DMS 273 treated with DMSO at 0.1 percent for 48 hours (cell line): Measurements from ENCODE around the gene NEO1.

Experiments used
- DNase-seq: peaks from one replicate; lab custom pipeline; 2025; lab: John Stamatoyannopoulos, UW

The NEO1 gene

GRCh38 chr15:73051807-73052652 lies at the start of gene NEO1:
TSS of gene NEO1 (plus strand) at chr15:73052463. CDS start at chr15:73052676, 213 bp downstream.
- peak; percentile 56 for DNase-seq

GRCh38 chr15:73004462-73004861 lies 47.8 kb upstream of the NEO1 start:
- DNase-seq, result no peak

- DNase-seq, result no peak
These were observed 47.2 kb upstream of the NEO1 start for GRCh38 chr15:73005032-73005431.

GRCh38 chr15:73005446-73005845 lies 46.8 kb upstream of the NEO1 start:
- no peak for DNase-seq

GRCh38 chr15:73006523-73006922 lies 45.7 kb upstream of the NEO1 start:
- DNase-seq, result no peak

GRCh38 chr15:73009066-73010056 lies 42.9 kb upstream of the NEO1 start:
- no peak for DNase-seq

GRCh38 chr15:73010154-73011152 lies 41.8 kb upstream of the NEO1 start:
- no peak for DNase-seq

GRCh38 chr15:73014904-73015303 lies 37.4 kb upstream of the NEO1 start:
- DNase-seq, result no peak

GRCh38 chr15:73015493-73015892 lies 36.8 kb upstream of the NEO1 start:
- no peak for DNase-seq

GRCh38 chr15:73017987-73018386 lies 34.3 kb upstream of the NEO1 start:
- DNase-seq, result no peak

GRCh38 chr15:73019154-73019553 lies 33.1 kb upstream of the NEO1 start:
- DNase-seq, result no peak

GRCh38 chr15:73019601-73020146 lies 32.6 kb upstream of the NEO1 start:
- DNase-seq, result no peak

- no peak for DNase-seq
These were observed 31.1 kb upstream of the NEO1 start for GRCh38 chr15:73021139-73021621.

GRCh38 chr15:73022161-73022560 lies 30.1 kb upstream of the NEO1 start:
- no peak for DNase-seq

GRCh38 chr15:73023071-73023470 lies 29.2 kb upstream of the NEO1 start:
- no peak for DNase-seq

- no peak for DNase-seq
These were observed 28.1 kb upstream of the NEO1 start for GRCh38 chr15:73024168-73024567.

- peak; percentile 25 for DNase-seq
These were observed 25.7 kb upstream of the NEO1 start for GRCh38 chr15:73026511-73027054.

- no peak for DNase-seq
These were observed 24.2 kb upstream of the NEO1 start for GRCh38 chr15:73028031-73028430.

- DNase-seq, result no peak
These were observed 23.3 kb upstream of the NEO1 start for GRCh38 chr15:73028831-73029451.

- DNase-seq, result no peak
These were observed 22.1 kb upstream of the NEO1 start for GRCh38 chr15:73030122-73030679.
